SJCRH30 (cell line): ENCODE results near the gene ALDH1A1. TPM values are rescaled to one million over a fixed set of nuclear protein-coding genes. Genes with fewer than 3 reads are reported as not detected.

ENCODE experiments used
- DNase-seq, 2 experiments: peaks; one replicate each; pipeline ENCODE4 v3.0.0-alpha.2; 2015 to 2020
- H3K27ac ChIP-seq: fragments of 250-450 bp; sonication (Bioruptor Pico); 2 replicates; pipeline ENCODE4 v1.5.1; 2020; ENCODE audit warnings: mild to moderate bottlenecking, moderate library complexity
- H3K27me3 ChIP-seq: fragments of 250-450 bp; sonication (Bioruptor Pico); 2 replicates; pipeline ENCODE4 v1.5.1; 2020; ENCODE audit warnings: mild to moderate bottlenecking, moderate library complexity
- H3K36me3 ChIP-seq: fragments of 250-450 bp; sonication (Bioruptor Pico); 2 replicates; pipeline ENCODE4 v1.5.1; 2020; ENCODE audit warnings: mild to moderate bottlenecking, moderate library complexity
- H3K4me1 ChIP-seq: fragments of 250-450 bp; sonication (Bioruptor Pico); 2 replicates; pipeline ENCODE4 v1.5.1; 2020; ENCODE audit warnings: mild to moderate bottlenecking, moderate library complexity
- H3K4me3 ChIP-seq: fragments of 250-450 bp; sonication (Bioruptor Pico); 2 replicates; pipeline ENCODE4 v1.5.1; 2020; ENCODE audit warnings: mild to moderate bottlenecking, moderate library complexity
- H3K9me3 ChIP-seq: fragments of 250-450 bp; sonication (Bioruptor Pico); replicated peaks from 2 replicates; pipeline ENCODE4 v1.5.1; 2020; ENCODE audit warnings: mild to moderate bottlenecking, moderate library complexity
- total RNA-seq: library from RNA; depleted of rRNA; stranded (reverse); fragments of >200 nt; shearing (Covaris generic); gene quantifications from 2 replicates; pipeline ENCODE4 v1.2.3, GENCODE V29; 2014

Gene ALDH1A1
- total RNA-seq, 1 experiment from 2014 or later, result 1.0 TPM

GRCh38 chr9:72955571-72955970 lies 2.7 kb upstream of the ALDH1A1 start:
- no peaks in the 10 kb centered on the region for H3K27me3 ChIP-seq
- H3K9me3 ChIP-seq, result no peaks in the 10 kb centered on the region
- no peak overlapping the region for H3K4me3 ChIP-seq
- H3K4me1 ChIP-seq, result peaks cover 3% of the 10 kb centered on the region; the same call in 1 of the 2 replicates
- H3K27ac ChIP-seq, result no peak overlapping the region
- DNase-seq, result no peak
- H3K36me3 ChIP-seq, result no peaks in the 10 kb centered on the region

GRCh38 chr9:72955126-72955455 lies 2.2 kb upstream of the ALDH1A1 start:
- no peak overlapping the region for H3K27ac ChIP-seq
- no peaks in the 10 kb centered on the region for H3K36me3 ChIP-seq
- DNase-seq, result no peak

GRCh38 chr9:72954431-72955125 lies 1.7 kb upstream of the ALDH1A1 start:
- Histone ChIP-seq H3K36me3 (no peaks in the 10 kb centered on the region), H3K4me1 (peaks cover 3% of the 10 kb centered on the region; the same call in 1 of the 2 replicates), H3K4me3 (no peak overlapping the region), H3K27ac (no peak overlapping the region), H3K27me3 (no peaks in the 10 kb centered on the region), H3K9me3 (no peaks in the 10 kb centered on the region)
- peak in 1 of 2 experiments; percentile 30 for DNase-seq

More at GRCh38 chr9:72955126-72955455, 2.2 kb upstream of the ALDH1A1 start:
- Histone ChIP-seq H3K4me1 (peaks cover 3% of the 10 kb centered on the region; the same call in 1 of the 2 replicates), H3K4me3 (no peak overlapping the region), H3K27me3 (no peaks in the 10 kb centered on the region), H3K9me3 (no peaks in the 10 kb centered on the region)

GRCh38 chr9:72952381-72952690 lies 517 bp downstream of the ALDH1A1 start:
- Histone ChIP-seq H3K9me3 (no peaks in the 10 kb centered on the region), H3K4me3 (no peak overlapping the region), H3K4me1 (peaks cover 3% of the 10 kb centered on the region; the same call in 1 of the 2 replicates), H3K36me3 (no peaks in the 10 kb centered on the region), H3K27ac (no peak overlapping the region), H3K27me3 (no peaks in the 10 kb centered on the region)
- DNase-seq, result no peak

GRCh38 chr9:72951520-72952380 lies 1.1 kb downstream of the ALDH1A1 start:
- Histone ChIP-seq H3K36me3 (no peaks in the 10 kb centered on the region), H3K4me1 (peaks cover 3% of the 10 kb centered on the region; the same call in 1 of the 2 replicates), H3K27me3 (no peaks in the 10 kb centered on the region), H3K27ac (no peak overlapping the region), H3K9me3 (no peaks in the 10 kb centered on the region), H3K4me3 (no peak overlapping the region)
- no peak for DNase-seq

DNA sequence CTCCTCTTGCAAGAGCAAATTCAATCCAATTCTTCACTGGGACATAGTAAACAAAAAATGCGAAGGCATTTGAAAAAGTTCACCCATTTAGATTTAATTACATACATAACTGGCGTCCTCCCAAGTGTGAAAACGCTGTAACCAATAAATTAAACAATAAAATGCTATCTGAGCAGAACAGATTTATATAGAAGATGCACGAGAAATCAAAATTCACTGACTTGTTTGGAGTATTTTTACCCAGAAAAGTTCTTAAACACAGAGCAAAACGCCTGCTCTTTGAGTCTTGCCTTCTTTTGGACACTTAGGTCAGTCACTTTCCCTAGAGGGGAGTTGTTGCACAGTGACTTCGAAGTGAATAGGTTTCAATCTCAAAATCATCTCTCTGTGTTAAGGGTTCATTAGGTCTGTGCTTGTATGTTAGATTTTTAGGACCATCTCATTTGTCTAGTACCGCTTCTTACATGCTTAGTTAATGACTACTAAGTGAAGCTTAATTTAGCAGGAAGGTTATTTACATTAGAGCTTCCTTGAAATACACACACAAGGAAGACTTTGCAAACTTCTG lies 1.9 kb downstream of the ALDH1A1 start:
- Histone ChIP-seq H3K27ac (no peak overlapping the region), H3K27me3 (no peaks in the 10 kb centered on the region), H3K9me3 (no peaks in the 10 kb centered on the region), H3K4me1 (peaks cover 3% of the 10 kb centered on the region; the same call in 1 of the 2 replicates), H3K4me3 (no peak overlapping the region), H3K36me3 (no peaks in the 10 kb centered on the region)
- DNase-seq, result no peak

- peaks cover 2% of the 10 kb centered on the region; the same call in 1 of the 2 replicates for H3K4me1 ChIP-seq
- no peaks in the 10 kb centered on the region for H3K9me3 ChIP-seq
- H3K4me3 ChIP-seq, result no peak overlapping the region
- H3K36me3 ChIP-seq, result no peaks in the 10 kb centered on the region
- H3K27me3 ChIP-seq, result no peaks in the 10 kb centered on the region
- no peak overlapping the region for H3K27ac ChIP-seq
- DNase-seq, result no peak
Observed at GRCh38 chr9:72949918-72950325, 2.9 kb downstream of the ALDH1A1 start.

DNA sequence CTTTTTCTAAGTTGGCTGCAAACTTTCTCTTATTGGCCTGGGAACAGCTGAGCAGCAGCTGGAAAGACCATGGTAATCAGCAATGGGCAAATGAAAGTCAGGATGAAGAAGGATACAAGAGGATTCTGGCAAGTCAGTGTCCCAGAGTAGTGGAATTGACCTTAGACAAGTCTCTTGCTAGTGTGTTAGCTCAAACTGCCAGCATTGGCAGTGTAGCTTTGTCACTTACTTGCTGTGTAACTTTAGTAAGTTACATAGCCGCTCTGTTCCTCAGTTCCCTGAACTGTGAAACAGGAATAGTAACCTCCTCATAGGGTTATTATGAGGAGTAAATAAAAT lies 3.6 kb downstream of the ALDH1A1 start:
- Histone ChIP-seq H3K4me3 (no peak overlapping the region), H3K27me3 (no peaks in the 10 kb centered on the region), H3K36me3 (no peaks in the 10 kb centered on the region), H3K27ac (no peak overlapping the region), H3K4me1 (no peaks in the 10 kb centered on the region), H3K9me3 (no peaks in the 10 kb centered on the region)
- peak in 1 of 2 experiments; percentile 34 for DNase-seq

- no peak overlapping the region for H3K4me3 ChIP-seq
- no peak overlapping the region for H3K27ac ChIP-seq
- H3K27me3 ChIP-seq, result no peaks in the 10 kb centered on the region
- no peaks in the 10 kb centered on the region for H3K4me1 ChIP-seq
- no peaks in the 10 kb centered on the region for H3K9me3 ChIP-seq
- no peaks in the 10 kb centered on the region for H3K36me3 ChIP-seq
- no peak for DNase-seq
Observed at GRCh38 chr9:72948575-72949243, 4.1 kb downstream of the ALDH1A1 start.

- H3K36me3 ChIP-seq, result no peaks in the 10 kb centered on the region
- no peaks in the 10 kb centered on the region for H3K4me1 ChIP-seq
- DNase-seq, result no peak
- H3K27ac ChIP-seq, result no peak overlapping the region
- no peaks in the 10 kb centered on the region for H3K27me3 ChIP-seq
- no peaks in the 10 kb centered on the region for H3K9me3 ChIP-seq
- no peak overlapping the region for H3K4me3 ChIP-seq
Observed at GRCh38 chr9:72947984-72948465, 4.8 kb downstream of the ALDH1A1 start.

DNA sequence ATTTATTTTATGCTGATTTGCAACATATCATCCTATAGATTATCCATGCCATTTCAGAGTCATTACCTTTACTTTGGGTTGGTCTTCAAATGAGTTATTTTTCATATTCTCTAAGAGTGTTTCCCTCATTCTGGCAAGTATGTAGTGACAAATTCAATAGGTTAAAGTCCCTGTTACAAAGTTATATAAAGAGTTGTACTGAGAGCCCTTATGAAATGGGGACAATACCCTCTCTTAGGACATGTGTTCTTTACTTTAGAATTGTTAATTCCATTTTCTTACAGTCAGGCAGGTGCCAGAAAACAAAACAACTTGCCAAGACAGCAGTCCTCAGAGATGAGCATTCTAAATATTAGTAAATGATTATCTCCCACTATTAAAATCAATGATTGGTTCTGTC lies 6.0 kb downstream of the ALDH1A1 start:
- no peaks in the 10 kb centered on the region for H3K9me3 ChIP-seq
- H3K36me3 ChIP-seq, result no peaks in the 10 kb centered on the region
- H3K4me1 ChIP-seq, result no peaks in the 10 kb centered on the region
- H3K27me3 ChIP-seq, result no peaks in the 10 kb centered on the region
- H3K4me3 ChIP-seq, result no peak overlapping the region
- DNase-seq, result no peak
- H3K27ac ChIP-seq, result no peak overlapping the region

DNA sequence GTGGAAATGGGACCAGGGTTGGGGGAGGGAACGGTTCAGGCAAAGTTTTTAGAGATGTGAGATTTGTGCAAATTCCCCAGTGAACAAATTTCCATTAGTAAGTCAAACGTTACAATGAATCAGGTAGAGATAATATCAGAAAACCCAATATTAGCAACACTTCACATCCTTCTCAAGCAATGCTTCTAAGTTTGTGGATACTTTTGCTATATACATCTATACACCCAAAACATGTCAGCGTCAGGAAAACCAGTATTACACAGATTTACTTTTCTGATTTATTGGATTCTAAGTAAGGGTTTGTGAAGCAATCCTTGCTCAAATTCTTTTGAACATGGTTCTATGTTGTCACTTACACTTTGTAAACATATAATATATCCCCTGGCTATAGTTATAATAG lies 6.5 kb downstream of the ALDH1A1 start:
- no peaks in the 10 kb centered on the region for H3K27me3 ChIP-seq
- no peak overlapping the region for H3K4me3 ChIP-seq
- no peaks in the 10 kb centered on the region for H3K4me1 ChIP-seq
- no peak for DNase-seq
- H3K9me3 ChIP-seq, result no peaks in the 10 kb centered on the region
- H3K27ac ChIP-seq, result no peak overlapping the region
- no peaks in the 10 kb centered on the region for H3K36me3 ChIP-seq

- no peaks in the 10 kb centered on the region for H3K36me3 ChIP-seq
- no peak overlapping the region for H3K4me3 ChIP-seq
- H3K9me3 ChIP-seq, result no peaks in the 10 kb centered on the region
- no peak overlapping the region for H3K27ac ChIP-seq
- no peaks in the 10 kb centered on the region for H3K4me1 ChIP-seq
- H3K27me3 ChIP-seq, result no peaks in the 10 kb centered on the region
- DNase-seq, result no peak
Observed at GRCh38 chr9:72945391-72945790, 7.5 kb downstream of the ALDH1A1 start.

DNA sequence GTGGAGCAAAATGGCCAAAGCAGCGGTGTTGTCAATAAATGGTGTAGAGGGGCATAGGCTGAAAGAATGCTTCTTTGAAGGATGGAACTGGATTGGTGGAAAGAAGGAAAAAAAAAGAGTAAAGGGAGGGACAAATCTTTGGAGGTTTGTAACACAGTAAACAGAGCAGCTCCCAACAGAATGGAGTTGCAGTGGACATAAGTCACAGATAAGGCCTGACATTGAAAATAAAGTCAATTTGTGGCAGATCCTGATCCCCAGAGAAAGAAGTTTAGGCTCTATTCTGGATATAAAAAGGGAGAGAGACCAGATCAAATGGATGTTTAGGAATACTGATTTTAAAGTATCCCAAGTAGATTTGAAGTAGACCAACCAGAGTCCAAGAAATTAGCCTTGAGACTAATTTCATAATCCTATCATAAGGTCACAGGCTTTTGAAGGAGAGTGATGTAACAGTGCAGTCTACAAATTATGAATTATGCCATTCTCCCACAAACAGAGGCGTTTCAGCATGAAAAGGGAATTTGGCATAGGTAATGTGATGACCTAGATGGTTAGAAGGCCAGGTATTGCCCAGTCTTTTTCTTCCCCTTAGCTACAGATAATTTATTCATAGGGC lies 8.9 kb downstream of the ALDH1A1 start:
- no peaks in the 10 kb centered on the region for H3K36me3 ChIP-seq

More for the DNA sequence above, 8.9 kb downstream of the ALDH1A1 start:
- H3K27me3 ChIP-seq, result no peaks in the 10 kb centered on the region
- DNase-seq, result no peak
- no peak overlapping the region for H3K4me3 ChIP-seq
- H3K4me1 ChIP-seq, result no peaks in the 10 kb centered on the region
- no peaks in the 10 kb centered on the region for H3K9me3 ChIP-seq
- no peak overlapping the region for H3K27ac ChIP-seq
